Gastroesophageal sphincter (tissue), 4 donors: Measurements from ENCODE around the gene GADD45B. TPM values are rescaled to one million over a fixed set of nuclear protein-coding genes. Genes with fewer than 3 reads are reported as not detected.

ENCODE experiments used
- ATAC-seq: fragments of 150-250 bp; one replicate; pipeline ENCODE4 v1.9.1; 2016; ENCODE audit warnings: mild to moderate bottlenecking, moderate library complexity
- H3K27ac ChIP-seq, 4 donors: fragments of 200-600 bp; sonication (generic) in 3 of 4; 1 replicate in 3 of 4; 2 replicates in 1 of 4; pipeline ENCODE4 v1.5.1; 2016 to 2019
- H3K27me3 ChIP-seq: fragments of 200-600 bp; sonication (generic); one replicate; pipeline ENCODE4 v1.5.1; 2019
- H3K36me3 ChIP-seq, 2 donors: fragments of 200-600 bp; sonication (generic); one replicate each; pipeline ENCODE4 v1.5.1; 2019; ENCODE audit warnings: control low read depth in 1 of 2
- H3K4me1 ChIP-seq, 3 donors: fragments of 200-600 bp; sonication (generic); 1 replicate in 2 of 3; 2 replicates in 1 of 3; pipeline ENCODE4 v1.5.1; 2016 to 2019; ENCODE audit warnings: control low read depth in 2 of 3
- H3K4me3 ChIP-seq, 2 donors: fragments of 200-600 bp; sonication (generic); one replicate each; pipeline ENCODE4 v1.5.1; 2019; ENCODE audit warnings: mild to moderate bottlenecking in 1 of 2, moderate library complexity in 1 of 2
- H3K9me3 ChIP-seq, 3 donors: fragments of 200-600 bp; sonication (generic); one replicate each; pipeline ENCODE4 v1.5.1; 2017 to 2019; ENCODE audit warnings: control low read depth in 2 of 3
- EP300 ChIP-seq: sonication (generic); formaldehyde crosslinking; IDR thresholded peaks from one replicate; pipeline ENCODE4 v1.6.1; 2017; ENCODE audit warnings: antibody characterized with exemption, mild to moderate bottlenecking
- POLR2A ChIP-seq, 2 donors: fragments of 450-650 bp; IDR thresholded peaks; one replicate each; pipeline ENCODE4 v1.6.1; 2017; ENCODE audit warnings: antibody characterized with exemption in 2 of 2, mild to moderate bottlenecking in 2 of 2, moderate library complexity in 1 of 2
- POLR2AphosphoS5 ChIP-seq: sonication (generic); formaldehyde crosslinking; IDR thresholded peaks from one replicate; pipeline ENCODE4 v1.6.1; 2017; ENCODE audit warnings: antibody characterized with exemption
- WGBS, 2 donors: methylation state at CpG; one replicate each; pipeline ENCODE4 v1.1.5; 2018; ENCODE audit warnings: low coverage in 1 of 2; 5-methylcytosine and 5-hydroxymethylcytosine counted together
- total RNA-seq, 4 donors: library from RNA; depleted of rRNA; stranded (reverse); fragments of >200 nt; gene quantifications; one replicate each; pipeline ENCODE4 v1.1.0, GENCODE V29; 2016
- TF ChIP-seq, protein P1 (sequence below), 4 experiments: fragments of 200-600 bp in 2 of 4; fragments of 450-650 bp in 2 of 4; sonication (generic) in 1 of 4; IDR thresholded peaks; one replicate each; pipeline ENCODE4 v1.5.1; 2017 to 2019; ENCODE audit warnings: antibody characterized with exemption in 4 of 4, mild to moderate bottlenecking in 2 of 4, moderate library complexity in 2 of 4

Gene GADD45B
- total RNA-seq, 4 donors from 2014 or later, result 69.9 to 374 (median 88.7) TPM

DNA sequence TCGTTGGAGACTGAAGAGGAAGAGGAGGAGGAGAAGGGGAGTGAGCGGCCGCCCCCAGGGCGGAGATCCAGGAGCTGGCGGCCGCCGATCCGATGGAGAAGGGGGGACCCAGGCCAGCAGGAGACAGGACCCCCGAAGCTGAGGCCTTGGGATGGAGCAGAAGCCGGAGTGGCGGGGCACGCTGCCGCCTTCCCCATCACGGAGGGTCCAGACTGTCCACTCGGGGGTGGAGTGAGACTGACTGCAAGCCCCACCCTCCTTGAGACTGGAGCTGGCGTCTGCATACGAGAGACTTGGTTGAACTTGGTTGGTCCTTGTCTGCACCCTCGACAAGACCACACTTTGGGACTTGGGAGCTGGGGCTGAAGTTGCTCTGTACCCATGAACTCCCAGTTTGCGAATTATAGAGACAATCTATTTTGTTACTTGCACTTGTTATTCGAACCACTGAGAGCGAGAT lies 1.8 kb downstream of the GADD45B start:
- H3K4me1 ChIP-seq, result peaks cover 0 to 42% (median 6%) of the 10 kb centered on the region in 3 donors
- peaks cover 0 to 4% (median 0%) of the 10 kb centered on the region in 3 donors for H3K9me3 ChIP-seq
- no peaks in the 10 kb centered on the region for H3K27me3 ChIP-seq
- H3K36me3 ChIP-seq, result peaks cover 0 to 11% of the 10 kb centered on the region in 2 donors
- no peak for ATAC-seq
- no peak for TF ChIP-seq EP300
- TF ChIP-seq POLR2A (IDR thresholded peaks at IDR 0.05), result peak in 1 of 2 donors; percentile 14
- peak; percentile 93 for TF ChIP-seq POLR2AphosphoS5
- peak overlapping the region; percentile 86 to 94 (median 92) for H3K27ac ChIP-seq
- WGBS, 2 donors, result 7 to 35% methylated on average over 9 to 15 of the region's 21 CpGs
- H3K4me3 ChIP-seq, result peak overlapping the region; percentile 83 to 92

DNA sequence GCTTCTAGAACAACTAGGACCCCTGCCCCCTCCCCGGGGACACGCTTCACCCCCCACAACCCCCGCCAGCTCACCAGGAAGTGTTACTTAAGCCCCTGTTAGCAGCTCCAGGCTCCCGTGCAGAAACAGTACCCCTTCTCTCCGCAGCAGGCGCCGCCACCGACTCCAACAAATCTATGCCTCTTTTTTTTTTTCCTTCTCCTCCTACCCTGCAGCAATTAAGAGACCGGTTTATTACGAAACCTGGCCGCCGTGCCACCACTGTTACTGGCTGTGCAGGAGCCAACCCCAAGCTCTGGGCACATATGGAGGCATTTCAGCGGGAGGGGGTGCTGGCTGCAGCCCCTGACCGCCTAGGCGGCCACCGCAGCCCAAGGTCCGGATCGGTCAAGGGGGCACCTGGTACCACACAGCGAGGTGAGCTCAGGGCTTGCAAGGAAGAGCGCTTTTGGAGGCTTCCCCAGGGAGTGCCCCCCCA lies 2.4 kb downstream of the GADD45B start:
- peak overlapping the region; percentile 83 to 92 for H3K4me3 ChIP-seq
- ATAC-seq, result peak; percentile 6
- H3K4me1 ChIP-seq, result peaks cover 0 to 42% (median 6%) of the 10 kb centered on the region in 3 donors
- WGBS, 2 donors, result 6 to 8% methylated on average over 6 to 8 of the region's 20 CpGs
- TF ChIP-seq POLR2AphosphoS5 (peak; percentile 87), POLR2A (IDR thresholded peaks at IDR 0.05) (peak; percentile 9 to 35), EP300 (no peak)
- TF ChIP-seq, protein P1, sequence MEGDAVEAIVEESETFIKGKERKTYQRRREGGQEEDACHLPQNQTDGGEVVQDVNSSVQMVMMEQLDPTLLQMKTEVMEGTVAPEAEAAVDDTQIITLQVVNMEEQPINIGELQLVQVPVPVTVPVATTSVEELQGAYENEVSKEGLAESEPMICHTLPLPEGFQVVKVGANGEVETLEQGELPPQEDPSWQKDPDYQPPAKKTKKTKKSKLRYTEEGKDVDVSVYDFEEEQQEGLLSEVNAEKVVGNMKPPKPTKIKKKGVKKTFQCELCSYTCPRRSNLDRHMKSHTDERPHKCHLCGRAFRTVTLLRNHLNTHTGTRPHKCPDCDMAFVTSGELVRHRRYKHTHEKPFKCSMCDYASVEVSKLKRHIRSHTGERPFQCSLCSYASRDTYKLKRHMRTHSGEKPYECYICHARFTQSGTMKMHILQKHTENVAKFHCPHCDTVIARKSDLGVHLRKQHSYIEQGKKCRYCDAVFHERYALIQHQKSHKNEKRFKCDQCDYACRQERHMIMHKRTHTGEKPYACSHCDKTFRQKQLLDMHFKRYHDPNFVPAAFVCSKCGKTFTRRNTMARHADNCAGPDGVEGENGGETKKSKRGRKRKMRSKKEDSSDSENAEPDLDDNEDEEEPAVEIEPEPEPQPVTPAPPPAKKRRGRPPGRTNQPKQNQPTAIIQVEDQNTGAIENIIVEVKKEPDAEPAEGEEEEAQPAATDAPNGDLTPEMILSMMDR (IDR thresholded peaks at IDR 0.05), result peak in 3 of 4 experiments; percentile 30 to 50 (median 46)
- H3K36me3 ChIP-seq, result peaks cover 0 to 11% of the 10 kb centered on the region in 2 donors
- no peaks in the 10 kb centered on the region for H3K27me3 ChIP-seq
- peak overlapping the region; percentile 86 to 94 (median 92) for H3K27ac ChIP-seq
- H3K9me3 ChIP-seq, result peaks cover 0 to 9% (median 0%) of the 10 kb centered on the region in 3 donors

DNA sequence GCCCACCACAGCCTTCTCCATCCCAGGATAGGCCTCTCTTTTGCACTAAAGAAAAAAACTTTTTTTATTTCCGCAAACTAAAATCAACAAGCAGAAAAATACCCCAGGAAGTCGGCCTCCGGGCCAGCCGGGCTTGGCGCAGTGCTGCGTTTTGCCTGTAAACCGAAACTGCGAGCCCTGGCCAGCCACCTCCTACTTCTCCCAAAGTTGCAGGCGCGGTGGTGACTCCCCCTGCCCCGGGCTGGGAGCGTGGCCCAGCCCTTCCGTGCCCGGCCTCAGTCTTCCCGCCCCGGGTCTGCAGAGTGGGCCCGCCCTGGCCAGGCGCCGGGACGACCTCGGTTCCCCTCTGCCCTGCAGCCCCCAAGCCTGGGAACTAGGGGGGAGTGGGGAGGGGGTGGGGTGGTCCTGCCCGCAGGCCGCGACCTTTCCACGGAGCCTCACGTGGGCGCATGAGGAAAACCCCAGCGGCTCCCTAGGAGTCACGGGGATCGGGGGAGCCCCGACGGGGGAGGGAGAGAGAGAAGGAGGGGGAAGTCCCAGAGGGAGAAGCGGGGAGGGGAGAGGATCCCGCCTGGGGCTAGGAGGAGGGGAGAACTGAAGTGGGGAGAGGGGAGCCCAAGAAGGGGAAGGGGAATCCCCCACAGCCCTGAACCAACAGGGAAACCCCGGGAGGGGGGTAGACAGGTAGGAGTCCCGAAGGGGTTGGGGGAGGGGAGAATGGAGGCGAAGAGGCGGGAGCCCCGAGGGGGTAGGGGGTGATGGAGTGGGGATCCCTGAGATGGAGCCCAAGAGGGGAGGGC lies 3.0 kb downstream of the GADD45B start:
- ATAC-seq, result peak; percentile 45
- Histone ChIP-seq H3K9me3 (peaks cover 0 to 12% (median 0%) of the 10 kb centered on the region in 3 donors), H3K36me3 (peaks cover 0 to 11% of the 10 kb centered on the region in 2 donors), H3K27me3 (no peaks in the 10 kb centered on the region), H3K27ac (peak overlapping the region; percentile 86 to 94 (median 92)), H3K4me1 (peaks cover 0 to 42% (median 6%) of the 10 kb centered on the region in 3 donors), H3K4me3 (peak overlapping the region; percentile 83 to 92)
- TF ChIP-seq, protein P1 (IDR thresholded peaks at IDR 0.05), result no peak
- peak; percentile 4 to 33 for TF ChIP-seq POLR2A (IDR thresholded peaks at IDR 0.05)
- peak; percentile 81 for TF ChIP-seq POLR2AphosphoS5
- TF ChIP-seq EP300, result no peak
- WGBS, 2 donors, result 33% methylated on average over 5 of the region's 39 CpGs; no CpG with 5 or more reads in 1 of the 2 donors

DNA sequence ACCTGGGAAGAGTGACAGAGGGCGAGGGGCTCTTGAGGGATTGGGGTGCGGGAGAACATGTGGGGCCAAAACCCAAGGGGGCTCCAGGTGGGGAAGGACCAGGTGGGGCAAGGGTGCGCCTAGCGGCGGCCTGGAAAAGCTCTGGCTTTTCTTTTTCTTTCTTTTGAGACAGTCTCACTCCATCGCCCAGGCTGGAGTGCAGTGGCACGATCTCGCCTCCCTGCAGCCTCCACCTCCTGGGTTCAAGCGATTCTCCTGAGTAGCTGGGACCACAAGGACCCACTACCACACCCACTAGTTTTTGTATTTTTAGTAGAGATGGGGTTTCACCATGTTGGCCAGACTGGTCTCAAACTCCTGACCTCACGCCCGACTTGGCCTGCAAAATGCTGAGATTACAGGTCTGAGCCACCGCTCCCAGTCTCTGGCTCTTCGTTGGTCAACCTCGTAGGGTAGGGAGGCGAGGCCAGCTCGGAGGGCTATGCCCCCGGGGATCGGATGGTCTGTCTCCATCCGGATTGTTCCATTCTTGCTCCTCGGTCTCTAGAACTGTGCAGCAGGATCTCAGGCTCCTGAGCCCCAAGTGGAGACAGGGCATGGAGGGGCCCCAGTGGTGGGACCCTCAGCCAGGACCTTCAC lies 3.7 kb downstream of the GADD45B start:
- H3K4me1 ChIP-seq, result peaks cover 0 to 35% (median 6%) of the 10 kb centered on the region in 3 donors
- ATAC-seq, result no peak
- H3K36me3 ChIP-seq, result peaks cover 0 to 11% of the 10 kb centered on the region in 2 donors
- WGBS, 2 donors, result 82% methylated on average over 3 to 9 of the region's 20 CpGs
- H3K4me3 ChIP-seq, result peak overlapping the region in 1 of 2 donors; percentile 83
- H3K27ac ChIP-seq, result peak overlapping the region in 3 of 4 donors; percentile 92 to 94 (median 93)
- no peak for TF ChIP-seq EP300
- TF ChIP-seq POLR2A (IDR thresholded peaks at IDR 0.05), result no peak
- TF ChIP-seq POLR2AphosphoS5, result peak; percentile 16
- TF ChIP-seq, protein P1 (IDR thresholded peaks at IDR 0.05), result peak in 1 of 4 experiments; percentile 30
- peaks cover 0 to 12% (median 0%) of the 10 kb centered on the region in 3 donors for H3K9me3 ChIP-seq
- no peaks in the 10 kb centered on the region for H3K27me3 ChIP-seq

DNA sequence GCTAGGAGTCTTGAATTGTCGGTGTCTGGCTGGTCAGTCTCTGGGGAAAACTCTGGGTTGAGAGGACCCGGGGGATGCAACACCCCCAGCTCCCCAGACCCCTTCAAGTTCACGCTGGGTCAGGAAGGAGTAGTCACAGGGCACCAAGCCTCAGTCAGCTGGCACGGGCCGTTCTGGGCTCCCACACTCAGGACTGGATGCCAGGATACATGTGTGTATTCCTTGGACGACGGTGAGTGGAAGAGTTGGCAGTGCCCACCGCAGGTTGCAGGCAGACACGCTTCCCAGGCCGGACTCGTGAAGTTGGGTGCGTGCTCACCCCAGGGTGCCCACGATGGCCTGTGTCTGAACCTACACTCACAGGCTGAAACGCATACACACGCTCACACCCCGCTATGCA lies 5.5 kb downstream of the GADD45B start:
- no peak for ATAC-seq
- no peak overlapping the region for H3K4me3 ChIP-seq
- TF ChIP-seq POLR2AphosphoS5 (no peak), EP300 (no peak), POLR2A (IDR thresholded peaks at IDR 0.05) (no peak)
- TF ChIP-seq, protein P1 (IDR thresholded peaks at IDR 0.05), result no peak
- peaks cover 0 to 11% of the 10 kb centered on the region in 2 donors for H3K36me3 ChIP-seq
- peaks cover 0 to 25% (median 6%) of the 10 kb centered on the region in 3 donors for H3K4me1 ChIP-seq
- no peaks in the 10 kb centered on the region for H3K27me3 ChIP-seq
- WGBS, 2 donors, result 88 to 90% methylated on average over 4 to 8 of the region's 16 CpGs
- peaks cover 0 to 12% (median 0%) of the 10 kb centered on the region in 3 donors for H3K9me3 ChIP-seq
- H3K27ac ChIP-seq, result no peak overlapping the region
